ENCODE data around the gene ELL.
A peak's percentile ranks its signal among the peaks of the same experiment; 100 is the strongest.
"Not testable (repeated sequence)": the region's sequence is repeated elsewhere in the genome, so short reads cannot be mapped to it uniquely, and the experiment has no call there.

Gene ELL

GRCh38 chr19:18521692-18522123, at the start of gene ELL:
TSS of gene ELL (minus strand) at chr19:18522070. CDS start at chr19:18522055, 15 bp downstream.
- DNase-seq, result no peak

GRCh38 chr19:18568367-18568766, 46.5 kb upstream of the ELL start:
- no peak for DNase-seq

- DNase-seq, result no peak
Measured at GRCh38 chr19:18566953-18567352, 45.1 kb upstream of the ELL start.

- DNase-seq, result no peak
Measured at GRCh38 chr19:18562086-18562485, 40.2 kb upstream of the ELL start.

- no peak for DNase-seq
Measured at GRCh38 chr19:18559685-18560084, 37.8 kb upstream of the ELL start.

- no peak for DNase-seq
Measured at GRCh38 chr19:18558604-18559003, 36.7 kb upstream of the ELL start.

DNA sequence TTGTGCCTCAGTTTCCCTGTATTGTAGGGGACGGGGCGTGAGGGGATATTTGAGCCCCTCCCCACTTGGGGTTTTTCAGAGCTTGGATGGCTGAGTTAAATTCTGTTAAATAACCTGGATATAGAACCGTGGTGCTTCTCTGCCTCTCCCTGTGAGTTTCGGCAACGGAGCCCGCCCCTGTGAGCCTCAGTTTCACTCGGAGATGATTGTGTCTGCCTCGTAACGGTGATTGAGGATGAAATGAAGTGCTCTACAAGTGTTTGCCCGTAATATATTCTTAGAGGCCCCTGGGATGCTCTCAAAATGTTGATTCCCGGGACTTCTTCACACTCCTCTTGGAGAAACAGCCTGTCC, 36.3 kb upstream of the ELL start:
- no peak for DNase-seq

- peak; percentile 99 for DNase-seq
Measured at GRCh38 chr19:18557411-18558201, 35.7 kb upstream of the ELL start, which contains the start of gene KXD1. TSS of gene KXD1 (plus strand) at chr19:18557870. CDS start at chr19:18562057, 4,187 bp downstream.

DNA sequence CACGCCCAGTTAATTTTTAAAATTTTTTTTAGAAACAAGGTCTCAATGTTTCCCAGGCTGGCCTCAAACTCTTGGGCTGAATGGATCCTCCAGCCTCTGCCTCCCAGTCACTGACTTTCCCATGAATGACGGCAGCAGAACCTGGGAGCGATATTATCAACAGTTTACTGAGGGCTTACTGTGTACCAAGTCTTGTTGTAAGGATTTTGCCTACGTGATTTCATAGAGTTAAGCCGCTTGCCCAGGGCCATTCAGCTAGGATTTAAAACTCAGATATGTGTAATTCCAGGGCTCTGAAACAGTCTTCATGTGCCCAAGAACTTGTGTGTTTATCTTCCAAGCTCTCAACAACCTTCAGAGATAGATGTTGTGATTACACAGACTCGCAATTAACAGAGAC, 29.8 kb upstream of the ELL start:
- no peak for DNase-seq

DNA sequence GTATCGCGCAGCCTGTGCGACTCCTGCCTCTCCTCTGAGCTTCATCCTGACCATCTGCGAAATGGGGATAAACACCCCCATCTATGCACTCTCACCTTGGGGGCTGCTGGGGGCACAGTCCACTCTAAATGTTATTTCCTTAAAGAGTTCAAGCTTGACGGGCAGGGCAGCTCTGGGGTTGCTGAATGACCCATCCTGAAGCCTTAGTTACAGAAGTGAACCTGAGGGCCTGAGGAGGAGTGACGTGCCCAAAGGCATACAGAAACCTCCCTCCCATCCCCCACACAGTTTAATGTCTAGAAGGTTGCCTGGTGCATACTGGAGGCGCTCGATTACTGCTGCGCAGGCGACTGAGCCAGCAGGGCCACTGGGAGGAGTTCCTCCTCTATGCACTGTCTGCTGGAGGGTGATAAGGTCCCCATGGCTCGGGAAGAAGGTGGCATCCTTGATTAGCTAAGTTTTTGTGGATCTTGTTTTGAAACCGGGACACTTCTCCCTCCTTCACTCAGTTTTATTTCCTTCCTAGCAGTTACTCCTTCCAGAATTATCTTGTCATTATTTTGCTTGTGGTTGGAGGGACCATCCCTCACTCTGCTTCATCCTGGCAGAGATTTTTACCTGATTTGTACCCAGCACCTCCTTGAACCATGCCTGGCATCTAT, 22.1 kb upstream of the ELL start:
- DNase-seq, result peak; percentile 83

- peak; percentile 92 for DNase-seq
Measured at GRCh38 chr19:18542941-18543813, 21.3 kb upstream of the ELL start, which contains the start of gene FKBP8. TSS of gene FKBP8 (minus strand) at chr19:18543573. CDS start at chr19:18541970, 1,603 bp downstream.

DNA sequence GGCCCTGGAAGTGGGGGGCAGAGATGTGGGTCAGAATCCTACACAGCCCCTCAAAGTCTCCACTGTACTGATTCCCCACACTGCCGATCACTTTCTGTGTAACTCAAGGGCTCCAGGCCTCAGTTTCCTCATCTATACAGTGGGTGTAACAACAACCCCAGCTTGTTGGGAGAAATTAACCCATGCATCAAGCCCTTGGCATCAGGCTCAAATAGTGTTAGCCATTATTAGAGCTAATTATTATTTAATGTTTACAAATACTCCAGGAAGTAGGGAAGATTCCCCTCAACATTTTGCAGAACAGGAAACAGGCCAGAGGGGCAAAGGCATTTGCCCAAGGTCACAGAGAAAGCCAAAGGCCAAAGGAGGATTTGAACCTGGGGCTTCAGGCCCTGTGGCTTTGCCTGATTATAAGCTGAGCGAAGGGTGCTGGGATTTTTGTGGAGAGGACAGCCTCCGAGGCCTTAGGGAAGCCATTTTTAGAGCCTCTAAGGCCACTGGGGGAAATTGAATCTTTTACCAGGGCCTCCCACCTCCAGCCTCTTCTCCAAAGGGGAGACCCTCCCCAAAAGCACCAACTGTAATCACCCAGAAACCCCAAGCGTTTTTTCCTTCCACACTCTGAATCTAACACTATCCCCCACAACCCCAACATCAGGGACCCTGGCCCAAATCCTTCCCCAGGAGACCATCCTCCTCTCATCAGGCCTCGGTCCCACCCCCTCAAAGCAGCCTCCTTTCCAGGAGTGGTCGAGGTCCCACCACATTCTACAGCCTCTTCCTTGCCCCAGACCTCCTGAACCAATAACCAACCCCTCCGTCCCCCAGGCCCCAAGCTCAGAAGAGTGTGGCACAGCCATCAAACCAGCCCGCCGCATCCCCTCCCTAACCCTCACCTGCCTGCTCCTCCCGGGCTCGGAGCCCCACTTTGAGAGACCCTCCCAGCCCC, 20.4 kb upstream of the ELL start:
- no peak for DNase-seq

GRCh38 chr19:18541258-18541991, 19.6 kb upstream of the ELL start:
- no peak for DNase-seq

- not testable (repeated sequence) for DNase-seq
Measured at GRCh38 chr19:18540200-18540599, 18.3 kb upstream of the ELL start.

DNA sequence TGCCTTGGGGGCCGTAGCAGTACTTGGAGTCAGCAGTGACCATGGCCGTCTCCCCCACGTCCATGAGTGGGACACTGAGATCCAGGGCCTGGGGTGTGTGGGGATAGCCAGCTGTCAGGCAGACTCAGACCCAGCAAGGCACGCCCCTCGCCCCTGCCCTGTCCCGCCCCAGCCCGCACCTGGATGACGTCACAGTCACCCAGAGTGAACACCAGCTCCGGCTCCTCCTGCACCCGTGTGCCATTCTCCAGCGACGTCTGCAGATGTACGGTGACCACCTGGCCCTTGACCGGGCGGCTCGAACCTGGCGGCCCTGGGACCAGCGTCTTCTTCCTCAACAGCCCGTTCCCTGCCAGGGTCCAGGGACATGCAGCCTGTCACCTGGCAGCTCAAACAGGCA, 17.5 kb upstream of the ELL start:
- DNase-seq, result no peak

DNA sequence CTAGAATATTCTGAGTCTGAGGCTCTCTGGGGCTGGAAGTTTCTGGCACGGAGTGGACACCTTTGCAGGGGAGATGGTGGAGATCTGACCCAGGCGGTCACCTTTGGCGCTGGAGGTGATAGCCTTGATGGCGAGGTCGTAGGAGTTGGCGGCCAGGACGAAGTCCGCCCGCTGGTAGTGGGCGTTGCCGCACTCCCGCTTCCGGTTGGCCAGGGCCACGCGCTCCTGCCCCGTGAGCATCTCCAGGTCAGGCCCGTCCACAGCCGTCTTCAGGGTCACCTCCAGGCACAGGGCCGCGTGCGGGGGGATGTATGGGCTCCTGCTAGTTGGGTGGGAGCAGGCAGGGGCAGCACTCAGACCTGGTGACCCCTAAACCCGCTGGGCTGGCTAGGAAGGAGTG, 16.2 kb upstream of the ELL start:
- DNase-seq, result no peak

GRCh38 chr19:18537431-18537830, 15.6 kb upstream of the ELL start:
- DNase-seq, result no peak

GRCh38 chr19:18536475-18536874, 14.6 kb upstream of the ELL start:
- DNase-seq, result no peak

GRCh38 chr19:18533058-18533457, 11.2 kb upstream of the ELL start:
- DNase-seq, result no peak

DNA sequence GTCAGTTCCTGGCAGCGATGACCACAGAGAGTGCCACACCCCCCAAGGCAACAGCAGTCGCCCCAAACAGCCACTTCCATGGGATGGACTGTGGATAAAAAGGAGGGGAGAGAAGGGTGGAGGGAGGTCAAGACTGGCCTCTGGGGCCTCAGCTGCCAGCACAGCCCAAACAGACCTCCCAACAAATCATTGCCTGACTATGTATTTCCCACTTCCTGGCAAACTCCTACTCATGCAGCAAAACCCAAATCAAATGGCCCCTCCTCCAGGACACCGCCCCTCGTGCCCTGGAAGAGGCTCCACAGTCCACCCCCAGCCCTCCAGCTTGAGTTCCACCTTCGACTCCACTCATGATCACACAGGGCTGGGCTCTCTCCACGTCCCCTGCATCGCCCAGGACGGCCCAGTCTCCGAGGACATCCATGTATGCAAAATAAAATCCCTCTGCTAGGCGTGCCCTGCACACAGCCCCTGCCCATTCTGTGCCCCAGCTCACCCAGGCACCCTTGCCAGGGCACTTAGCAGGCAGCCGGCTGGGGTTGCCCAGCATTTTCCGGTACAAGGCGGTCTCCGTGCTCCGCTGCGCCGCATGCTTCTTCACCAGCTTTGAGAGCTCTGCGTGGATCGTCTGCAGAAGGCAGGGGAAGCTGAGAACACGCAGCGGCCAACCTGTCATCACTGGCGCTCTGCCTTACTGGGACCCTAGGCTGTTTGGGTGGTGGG, 10.5 kb upstream of the ELL start:
- DNase-seq, result no peak

GRCh38 chr19:18531485-18531884, 9.6 kb upstream of the ELL start:
- no peak for DNase-seq

All from CD4-positive, alpha-beta T cell treated with Interferon gamma for 1 hour (primary cell).